ENCODE data around the gene PLEKHA3. TPM values are rescaled to one million over a fixed set of nuclear protein-coding genes. Genes with fewer than 3 reads are reported as not detected.

Gene PLEKHA3
- total and polyA plus RNA-seq, 9 of the 15 experiments (the other 6 are each of a cell fraction or from before 2014, with no cell fraction given): 2.3 to 23.4 (median 10.5) TPM

DNA sequence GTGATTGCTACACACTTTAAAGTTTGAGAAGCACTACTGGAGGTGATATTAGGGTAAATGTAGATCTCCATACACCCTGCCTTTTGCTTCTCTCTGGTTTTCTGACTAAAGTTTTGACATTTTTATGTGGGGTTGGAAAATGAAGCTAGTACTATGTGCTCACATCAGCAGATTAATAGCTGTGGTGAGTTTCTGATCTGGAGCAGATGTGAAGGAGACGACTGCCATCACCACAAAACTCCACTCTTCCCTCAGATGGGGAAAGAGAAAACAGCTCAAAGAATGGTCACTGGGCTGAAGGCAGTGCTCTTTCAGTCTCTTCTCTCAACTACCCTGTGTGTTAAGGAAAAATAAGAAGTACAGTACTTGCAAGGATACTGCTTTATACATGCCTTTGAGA lies 37.2 kb downstream of the PLEKHA3 start:
- TF ChIP-seq TBP (optimal IDR thresholded peaks at IDR 0.05; ENCODE audit: low read depth, low read length) (no peak), ZNF277 (CRISPR knock-in tag; IDR thresholded peaks at IDR 0.05; ENCODE audit: borderline replicate concordance) (no peak), RBFOX2 (IDR thresholded peaks at IDR 0.05; ENCODE audit: low read depth, low read length) (no peak), KAT8 (IDR thresholded peaks at IDR 0.05; ENCODE audit: low read depth) (no peak), NFRKB (IDR thresholded peaks at IDR 0.05; ENCODE audit: low read depth) (no peak), ETV5 (CRISPR knock-in tag; IDR thresholded peaks at IDR 0.05; ENCODE audit: low read depth) (no peak)
- intact Hi-C loops (cut with micrococcal nuclease): no loop called here
- no peak overlapping the region for H2AFZ ChIP-seq (ENCODE audit: low read depth, low read length)
- no peaks in the 10 kb centered on the region; the same call in 2 of the 3 replicates for H3K36me3 ChIP-seq (ENCODE audit: control insufficient read depth, insufficient read depth, low read length)
- no TSS peak for BruUV-seq (replicated peaks)
- no peaks in the 10 kb centered on the region for H4K20me1 ChIP-seq (replicated peaks; ENCODE audit: control insufficient read depth, insufficient read depth, low read length)
- H3K9ac ChIP-seq (ENCODE audit: insufficient read depth in 1 of 2, low read depth in 2 of 2, low read length in 2 of 2): no peak overlapping the region
- no peak for FAIRE-seq
- H3K9me1 ChIP-seq (ENCODE audit: control insufficient read depth, insufficient read depth, low read length): no peaks in the 10 kb centered on the region
- 56% methylated on average over 1 of the region's 1 CpG for WGBS (ENCODE audit: insufficient coverage, low coverage, missing lambda C conversion rate)
- no peak overlapping the region for H3K27ac ChIP-seq (ENCODE audit: extremely low read depth, low read depth, low read length)
- H3K4me2 ChIP-seq (ENCODE audit: insufficient read depth, low read length): no peak overlapping the region
- in situ Hi-C loops (cut with MboI): no loop called here
- no peaks in the 10 kb centered on the region; the same call in 1 of the 2 replicates for H3K9me3 ChIP-seq (replicated peaks; ENCODE audit: control insufficient read depth, insufficient read depth, low read depth, low read length)
- ChIA-PET CTCF (ENCODE audit: low intra/inter-chr PET ratio) (no interaction called here), POLR2A (interaction anchor here (0.6 kb wide), 1 partner anchor 1123 kb away, joined by 3 read pairs; no protein-coding TSS in a partner anchor)
- no peak for DNase-seq (ENCODE audit: extremely low read depth in 1 of 4, low spot score in 3 of 4)
- H3K27me3 ChIP-seq (ENCODE audit: control insufficient read depth in 2 of 2, insufficient read depth in 2 of 2, low read length in 2 of 2): no peaks in the 10 kb centered on the region
- no peak for ATAC-seq
- no peak overlapping the region for H3K4me3 ChIP-seq
- H3K79me2 ChIP-seq (ENCODE audit: control insufficient read depth, insufficient read depth, low read length): no peaks in the 10 kb centered on the region
- no peaks in the 10 kb centered on the region; a peak in 1 of 5 replicates for H3K4me1 ChIP-seq (replicated peaks in 1 of 2; ENCODE audit: control insufficient read depth in 2 of 2, insufficient read depth in 2 of 2, low read length in 2 of 2)
